HepG2 (cell line): Measurements from ENCODE around the gene EARS2. TPM values are rescaled to one million over a fixed set of nuclear protein-coding genes. Genes with fewer than 3 reads are reported as not detected.

ENCODE experiments used
- ATF6 ChIP-seq: sonication (generic); formaldehyde crosslinking; conservative IDR thresholded peaks from 2 replicates; pipeline ENCODE4 v1.4.0; 2020; ENCODE audit warnings: missing genetic modification reagents
- CHD4 ChIP-seq: fragments of 200-600 bp; sonication (generic); IDR thresholded peaks from 2 replicates; pipeline ENCODE4 v1.7.0; 2017; ENCODE audit warnings: mild to moderate bottlenecking, low read length, borderline replicate concordance
- FOXP1 ChIP-seq, 2 experiments: fragments of 450-650 bp in 1 of 2; IDR thresholded peaks; 2 replicates each; pipeline ENCODE4 v1.6.1; 2017 to 2018; ENCODE audit warnings: antibody characterized with exemption in 1 of 2
- HMG20B ChIP-seq: conservative IDR thresholded peaks from 2 replicates; pipeline ENCODE4 v1.6.1; 2016; ENCODE audit warnings: missing genetic modification reagents, missing compliant biosample characterization
- JUNB ChIP-seq: sonication (generic); formaldehyde crosslinking; IDR thresholded peaks from 2 replicates; pipeline ENCODE4 v1.8.0; 2022; ENCODE audit warnings: missing genetic modification reagents, mild to moderate bottlenecking, borderline replicate concordance
- KAT2B ChIP-seq: fragments of 150-350 bp; IDR thresholded peaks from 2 replicates; pipeline ENCODE4 v1.6.1; 2014; ENCODE audit warnings: low read depth, low read length, borderline replicate concordance
- MATR3 ChIP-seq: sonication (generic); formaldehyde crosslinking; IDR thresholded peaks from 2 replicates; pipeline ENCODE4 v1.4.0; 2020; ENCODE audit warnings: missing genetic modification reagents
- MLX ChIP-seq: IDR thresholded peaks from 2 replicates; pipeline ENCODE4 v1.6.1; 2016
- RBM39 ChIP-seq: fragments of 200-400 bp; formaldehyde crosslinking; IDR thresholded peaks from one replicate; pipeline ENCODE4 v1.6.1; 2018; ENCODE audit warnings: antibody characterized with exemption, mild to moderate bottlenecking, low read depth, low read length; ENCODE audit not compliant: poor library complexity, severe bottlenecking
- SIN3A ChIP-seq: IDR thresholded peaks from 2 replicates; pipeline ENCODE4 v1.6.1; 2011; ENCODE audit warnings: low read depth, mild to moderate bottlenecking, control low read depth, low read length, borderline replicate concordance
- SMAD3 ChIP-seq: sonication (generic); formaldehyde crosslinking; IDR thresholded peaks from 2 replicates; pipeline ENCODE4 v1.4.0; 2020; ENCODE audit warnings: missing genetic modification reagents
- STAT6 ChIP-seq: sonication (generic); formaldehyde crosslinking; IDR thresholded peaks from 2 replicates; pipeline ENCODE4 v1.4.0; 2020; ENCODE audit warnings: missing genetic modification reagents, mild to moderate bottlenecking, borderline replicate concordance
- TCF12 ChIP-seq, 2 experiments: fragments of 450-650 bp in 1 of 2; sonication (generic) in 1 of 2; formaldehyde crosslinking in 1 of 2; IDR thresholded peaks; 2 replicates each; pipeline versions ENCODE4 v1.6.1 to v1.8.0; 2017 to 2022; ENCODE audit warnings: antibody characterized with exemption in 1 of 2, mild to moderate bottlenecking in 1 of 2, missing genetic modification reagents in 1 of 2, moderate library complexity in 1 of 2
- TERF1 ChIP-seq: sonication (generic); formaldehyde crosslinking; IDR thresholded peaks from 2 replicates; pipeline ENCODE4 v1.8.0; 2022; ENCODE audit warnings: mild to moderate bottlenecking, missing genetic modification reagents, moderate library complexity
- YY1 ChIP-seq: IDR thresholded peaks from 2 replicates; pipeline ENCODE4 v1.6.1; 2011; ENCODE audit warnings: low read length, low read depth, moderate library complexity, mild to moderate bottlenecking; ENCODE audit not compliant: insufficient read depth, insufficient replicate concordance
- ZBTB26 ChIP-seq: IDR thresholded peaks from 2 replicates; pipeline ENCODE4 v1.6.1; 2016; ENCODE audit warnings: missing compliant biosample characterization, missing genetic modification reagents, borderline replicate concordance
- ZFP82 ChIP-seq: sonication (generic); formaldehyde crosslinking; IDR thresholded peaks from 2 replicates; pipeline ENCODE4 v1.5.1; 2020; ENCODE audit warnings: mild to moderate bottlenecking, missing genetic modification reagents, borderline replicate concordance
- ZNF30 ChIP-seq: sonication (generic); formaldehyde crosslinking; IDR thresholded peaks from 2 replicates; pipeline ENCODE4 v1.5.0; 2020; ENCODE audit warnings: mild to moderate bottlenecking, missing genetic modification reagents
- ZNF329 ChIP-seq: sonication (generic); formaldehyde crosslinking; IDR thresholded peaks from 2 replicates; pipeline ENCODE4 v1.9.0; 2021; ENCODE audit warnings: low read depth, mild to moderate bottlenecking, missing genetic modification reagents
- ZNF749 ChIP-seq: sonication (generic); formaldehyde crosslinking; IDR thresholded peaks from 2 replicates; pipeline ENCODE4 v1.8.0; 2022; ENCODE audit warnings: mild to moderate bottlenecking, missing genetic modification reagents, moderate library complexity, borderline replicate concordance
- polyA plus RNA-seq, 8 experiments: library from polyadenylated mRNA; depleted of rRNA in 3 of 8; stranded (reverse) in 7 of 8; unstranded in 1 of 8; fragments of >200 nt; fragmentation: Illumina TruSeq in 4 of 8; extraction: Trizol in 4 of 8; gene quantifications; 2 replicates each; pipeline versions ENCODE4 v1.2.1 to v1.2.3, GENCODE V29; 2011 to 2016; ENCODE audit warnings: low read depth in 4 of 8, missing spikeins in 1 of 8, mixed read lengths in 1 of 8; ENCODE audit not compliant: insufficient read depth in 1 of 8
- total RNA-seq, 5 experiments: library from RNA; depleted of rRNA; stranded (reverse); fragments of >200 nt; fragmentation: Illumina TruSeq; extraction: Trizol; gene quantifications; 2 replicates each; pipeline ENCODE4 v1.2.3, GENCODE V29; 2016; ENCODE audit warnings: low read depth in 1 of 5

Gene EARS2
- total and polyA plus RNA-seq, 2 of the 13 experiments (the other 11 are each of a cell fraction or from before 2014, with no cell fraction given) = 49.4 to 80.4 TPM

GRCh38 chr16:23595951-23596720, 39.0 kb upstream of the EARS2 start, which contains the start of gene NDUFAB1 (continued):
- TF ChIP-seq ATF6 = peak; percentile 78
- peak; percentile 80; the same call in 1 of the 2 replicates for TF ChIP-seq STAT6 (CRISPR knock-in tag)
- TF ChIP-seq SMAD3 (CRISPR knock-in tag) = peak; percentile 82
- TF ChIP-seq SIN3A = peak; percentile 95; the same call in 1 of the 2 replicates
- TF ChIP-seq YY1 = peak; percentile 97
- no peak for TF ChIP-seq JUNB
- peak; percentile 60 for TF ChIP-seq ZNF329 (CRISPR knock-in tag)
- TF ChIP-seq ZNF749 (CRISPR knock-in tag) = peak; percentile 87; the same call in 1 of the 2 replicates
- TF ChIP-seq RBM39 = peak; percentile 92
- no peak for TF ChIP-seq TCF12 (IDR thresholded peaks at IDR 0.05)
- 0 out of 2 replicates have a peak, but pooled peaks have one; percentile 36 for TF ChIP-seq TCF12 (CRISPR knock-in tag; IDR thresholded peaks at IDR 0.05)
- no peak for TF ChIP-seq CHD4
- TF ChIP-seq FOXP1 (IDR thresholded peaks at IDR 0.05) = no peak
- TF ChIP-seq FOXP1 (CRISPR knock-in tag; IDR thresholded peaks at IDR 0.05) = no peak; the same call in 1 of the 2 replicates
- peak; percentile 37; the same call in 1 of the 2 replicates for TF ChIP-seq HMG20B (CRISPR knock-in tag)
- peak; percentile 55; the same call in 1 of the 2 replicates for TF ChIP-seq MLX (CRISPR knock-in tag)
- no peak; the same call in 1 of the 2 replicates for TF ChIP-seq ZBTB26 (CRISPR knock-in tag)
- TF ChIP-seq ZFP82 (CRISPR knock-in tag) = peak; percentile 95
- no peak for TF ChIP-seq KAT2B
- no peak for TF ChIP-seq ZNF30 (CRISPR knock-in tag)
- no peak for TF ChIP-seq MATR3 (CRISPR knock-in tag)
- TF ChIP-seq TERF1 (CRISPR knock-in tag) = no peak; the same call in 1 of the 2 replicates
